K562 (cell line): ENCODE measurements around the gene NOL8. TPM values are rescaled to one million over a fixed set of nuclear protein-coding genes. Genes with fewer than 3 reads are reported as not detected.

Source experiments
- ATF1 ChIP-seq, 2 experiments: fragments of 450-650 bp in 1 of 2; IDR thresholded peaks; 2 replicates each; pipeline ENCODE4 v1.6.1; 2016; ENCODE audit warnings: missing compliant biosample characterization in 1 of 2, missing genetic modification characterization in 1 of 2
- BRD4 ChIP-seq: fragments of 200-600 bp; sonication (generic); IDR thresholded peaks from 2 replicates; pipeline ENCODE4 v1.6.1; 2017; ENCODE audit warnings: inconsistent platforms
- CAMTA2 ChIP-seq: fragments of 250-450 bp; sonication (Bioruptor Pico); conservative IDR thresholded peaks from 2 replicates; pipeline ENCODE4 v1.5.1; 2022
- CHCHD3 ChIP-seq: fragments of 250-450 bp; sonication (Bioruptor Pico); IDR thresholded peaks from 2 replicates; pipeline ENCODE4 v2.1.2; 2022; ENCODE audit warnings: mild to moderate bottlenecking
- CHD2 ChIP-seq: IDR thresholded peaks from 2 replicates; pipeline ENCODE4 v1.6.1; 2011; ENCODE audit warnings: low read depth, low read length
- CREB1 ChIP-seq, 2 experiments: sonication (generic) in 1 of 2; formaldehyde crosslinking in 1 of 2; IDR thresholded peaks; 2 replicates each; pipeline versions ENCODE4 v1.6.1 to v1.8.0; 2012 to 2022; ENCODE audit warnings: inconsistent platforms in 1 of 2, mild to moderate bottlenecking in 1 of 2, missing genetic modification reagents in 1 of 2, moderate library complexity in 1 of 2
- CTBP1 ChIP-seq: fragments of 450-650 bp; IDR thresholded peaks from 2 replicates; pipeline ENCODE4 v1.6.1; 2016; ENCODE audit warnings: borderline replicate concordance
- E2F3 ChIP-seq: fragments of 250-450 bp; sonication (Bioruptor Pico); IDR thresholded peaks from 2 replicates; pipeline ENCODE4 v1.4.0; 2020; ENCODE audit warnings: mild to moderate bottlenecking
- FOXJ2 ChIP-seq: fragments of 200-800 bp; sonication (Bioruptor generic); IDR thresholded peaks from 2 replicates; pipeline ENCODE4 v1.6.1; 2016; ENCODE audit warnings: missing genetic modification characterization, missing compliant biosample characterization
- FOXK2 ChIP-seq, 2 experiments: fragments of 450-650 bp; IDR thresholded peaks in 1 of 2; conservative IDR thresholded peaks in 1 of 2; 2 replicates each; pipeline ENCODE4 v1.6.1; 2016; ENCODE audit warnings: low read depth in 2 of 2, mild to moderate bottlenecking in 1 of 2
- LEF1 ChIP-seq: fragments of 450-650 bp; IDR thresholded peaks from 2 replicates; pipeline ENCODE4 v1.6.1; 2016; ENCODE audit warnings: mild to moderate bottlenecking
- MCM5 ChIP-seq: fragments of 450-650 bp; IDR thresholded peaks from 2 replicates; pipeline ENCODE4 v1.6.1; 2016; ENCODE audit warnings: low read depth
- MXD1 ChIP-seq: fragments of 250-450 bp; sonication (Bioruptor Pico); IDR thresholded peaks from 2 replicates; pipeline ENCODE4 v1.8.0; 2021; ENCODE audit warnings: borderline replicate concordance, mild to moderate bottlenecking, moderate library complexity; ENCODE audit not compliant: poor library complexity, severe bottlenecking
- NKRF ChIP-seq: fragments of 450-650 bp; IDR thresholded peaks from 2 replicates; pipeline ENCODE4 v1.6.1; 2016; ENCODE audit warnings: borderline replicate concordance
- RBFOX2 ChIP-seq: fragments of 200-400 bp; formaldehyde crosslinking; IDR thresholded peaks from 2 replicates; pipeline ENCODE4 v1.6.1; 2017; ENCODE audit warnings: low read depth, mild to moderate bottlenecking, low read length, moderate library complexity
- SAP30 ChIP-seq: fragments of 200-600 bp; sonication (generic); IDR thresholded peaks from 2 replicates; pipeline ENCODE4 v1.6.1; 2012; ENCODE audit warnings: borderline replicate concordance, low read depth, mild to moderate bottlenecking, moderate library complexity, low read length, control low read depth, inconsistent platforms; ENCODE audit not compliant: insufficient read depth, poor library complexity, severe bottlenecking
- SMAD2 ChIP-seq: fragments of 150-350 bp; IDR thresholded peaks from 2 replicates; pipeline ENCODE4 v1.6.1; 2014; ENCODE audit warnings: low read depth, mild to moderate bottlenecking, low read length
- SMAD3 ChIP-seq: fragments of 450-650 bp; formaldehyde crosslinking; conservative IDR thresholded peaks from 2 replicates; pipeline ENCODE4 v1.4.0; 2020; ENCODE audit warnings: mild to moderate bottlenecking
- SMARCC2 ChIP-seq: fragments of 450-650 bp; IDR thresholded peaks from 2 replicates; pipeline ENCODE4 v1.6.1; 2017; ENCODE audit warnings: antibody characterized with exemption, moderate library complexity, mild to moderate bottlenecking, low read depth
- SNAPC5 ChIP-seq: fragments of 250-450 bp; sonication (Bioruptor Pico); IDR thresholded peaks from 2 replicates; pipeline ENCODE4 v1.8.0; 2021; ENCODE audit warnings: moderate library complexity, mild to moderate bottlenecking, inconsistent platforms
- SOX6 ChIP-seq: fragments of 450-650 bp; IDR thresholded peaks from 2 replicates; pipeline ENCODE4 v1.6.1; 2014; ENCODE audit warnings: mild to moderate bottlenecking
- SP1 ChIP-seq: sonication (generic); formaldehyde crosslinking; IDR thresholded peaks from 2 replicates; pipeline ENCODE4 v1.8.1; 2022; ENCODE audit warnings: mild to moderate bottlenecking, missing genetic modification reagents
- SUPT5H ChIP-seq: fragments of 450-650 bp; IDR thresholded peaks from 2 replicates; pipeline ENCODE4 v1.6.1; 2016
- TEAD1 ChIP-seq, 2 experiments: fragments of 450-650 bp in 1 of 2; sonication (generic) in 1 of 2; formaldehyde crosslinking; IDR thresholded peaks; 2 replicates each; pipeline versions ENCODE4 v1.4.0 to v1.8.0; 2020 to 2022; ENCODE audit warnings: mild to moderate bottlenecking in 2 of 2, missing genetic modification reagents in 1 of 2
- U2AF2 ChIP-seq: fragments of 200-400 bp; formaldehyde crosslinking; optimal IDR thresholded peaks from 2 replicates; pipeline ENCODE3; 2017; ENCODE audit warnings: low read depth, mild to moderate bottlenecking, low read length
- ZNF124 ChIP-seq: sonication (generic); formaldehyde crosslinking; IDR thresholded peaks from 2 replicates; pipeline ENCODE4 v1.8.1; 2022; ENCODE audit warnings: missing genetic modification reagents
- ZNF253 ChIP-seq: fragments of 250-450 bp; sonication (Bioruptor Pico); conservative IDR thresholded peaks from 2 replicates; pipeline ENCODE4 v1.6.1; 2021; ENCODE audit warnings: mild to moderate bottlenecking
- polyA plus RNA-seq, 8 experiments: library from polyadenylated mRNA; depleted of rRNA in 4 of 8; stranded (reverse) in 5 of 8; unstranded in 3 of 8; fragments of >200 nt; fragmentation: Nextera tagmentation in 2 of 8; fragmentation: Illumina TruSeq in 1 of 8; extraction: Ambion mirVana in 2 of 8; extraction: Trizol in 1 of 8; gene quantifications; 2 replicates each; pipeline versions ENCODE4 v1.2.1 to v1.2.3, GENCODE V29; 2011 to 2014; ENCODE audit warnings: inconsistent platforms in 1 of 8, missing spikeins in 1 of 8
- total RNA-seq, 7 experiments: library from RNA; depleted of rRNA in 6 of 7; stranded (reverse); fragments of >200 nt in 6 of 7; fragmentation: Illumina TruSeq in 2 of 7; extraction: Trizol in 2 of 7; gene quantifications; 2 replicates each; pipeline versions ENCODE4 v1.2.1 to v1.2.3, GENCODE V29; 2011 to 2021; ENCODE audit warnings: low replicate concordance in 1 of 7
- TF ChIP-seq, protein P1 (sequence below): fragments of 450-650 bp; IDR thresholded peaks from 2 replicates; pipeline ENCODE4 v1.6.1; 2016; ENCODE audit warnings: antibody characterized with exemption

Gene NOL8
- total and polyA plus RNA-seq, 9 of the 15 experiments (the other 6 are each of a cell fraction or from before 2014, with no cell fraction given) = 51.3 to 91.5 (median 58.7) TPM

GRCh38 chr9:92325991-92326500 is 896 bp upstream of the NOL8 start (continued):
- peak; percentile 0 for TF ChIP-seq RBFOX2
- peak; percentile 99 for TF ChIP-seq SAP30
- no peak for TF ChIP-seq MXD1 (CRISPR knock-in tag)
- no peak for TF ChIP-seq ZNF253 (CRISPR knock-in tag)
- TF ChIP-seq BRD4 = no peak
- TF ChIP-seq CHD2 = no peak
- no peak for TF ChIP-seq FOXJ2 (tag)
- no peak for TF ChIP-seq E2F3 (CRISPR knock-in tag)
- no peak for TF ChIP-seq CREB1 (IDR thresholded peaks at IDR 0.05)
- TF ChIP-seq CREB1 (CRISPR knock-in tag; IDR thresholded peaks at IDR 0.05) = no peak
- no peak for TF ChIP-seq SMARCC2
- no peak for TF ChIP-seq U2AF2
- no peak for TF ChIP-seq LEF1
- no peak for TF ChIP-seq SNAPC5 (CRISPR knock-in tag)
- peak; percentile 91; the same call in 1 of the 2 replicates for TF ChIP-seq CTBP1
- TF ChIP-seq NKRF = peak; percentile 63; the same call in 1 of the 2 replicates
- TF ChIP-seq FOXK2 (conservative IDR thresholded peaks at IDR 0.05 in 1 of 2, IDR thresholded peaks at IDR 0.05 in 1 of 2; ENCODE audit: low read depth in 2 of 2) = no peak
- no peak for TF ChIP-seq CAMTA2
- TF ChIP-seq SMAD2 = no peak
- no peak for TF ChIP-seq SP1 (CRISPR knock-in tag)
- TF ChIP-seq SOX6 = no peak
- TF ChIP-seq TEAD1 (CRISPR knock-in tag; IDR thresholded peaks at IDR 0.05) = peak in 1 of 2 experiments; percentile 12; a peak in 1 of 4 replicates
- no peak for TF ChIP-seq ZNF124 (CRISPR knock-in tag)
- TF ChIP-seq MCM5 = no peak
- TF ChIP-seq, protein P1, sequence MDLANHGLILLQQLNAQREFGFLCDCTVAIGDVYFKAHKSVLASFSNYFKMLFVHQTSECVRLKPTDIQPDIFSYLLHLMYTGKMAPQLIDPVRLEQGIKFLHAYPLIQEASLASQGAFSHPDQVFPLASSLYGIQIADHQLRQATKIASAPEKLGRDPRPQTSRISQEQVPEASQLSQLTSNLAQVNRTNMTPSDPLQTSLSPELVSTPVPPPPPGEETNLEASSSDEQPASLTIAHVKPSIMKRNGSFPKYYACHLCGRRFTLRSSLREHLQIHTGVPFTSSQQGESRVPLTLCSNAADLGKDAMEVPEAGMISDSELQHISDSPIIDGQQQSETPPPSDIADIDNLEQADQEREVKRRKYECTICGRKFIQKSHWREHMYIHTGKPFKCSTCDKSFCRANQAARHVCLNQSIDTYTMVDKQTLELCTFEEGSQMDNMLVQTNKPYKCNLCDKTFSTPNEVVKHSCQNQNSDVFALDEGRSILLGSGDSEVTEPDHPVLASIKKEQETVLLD = no peak
- TF ChIP-seq CHCHD3 (CRISPR knock-in tag) = no peak
- TF ChIP-seq ATF1 (CRISPR knock-in tag; IDR thresholded peaks at IDR 0.05) = no peak
- TF ChIP-seq ATF1 (tag; IDR thresholded peaks at IDR 0.05) = no peak
- peak; percentile 45 for TF ChIP-seq SUPT5H
- TF ChIP-seq SMAD3 = no peak
